IMR-90 (cell line): ENCODE measurements around the gene OR8J3. TPM values are rescaled to one million over a fixed set of nuclear protein-coding genes. Genes with fewer than 3 reads are reported as not detected.

ENCODE experiments used
- ATAC-seq: fragments of 200-7000 bp; cut with Tn5 transposase; 2 replicates; pipeline ENCODE4 v1.9.1; 2020; ENCODE audit warnings: low read depth, mild to moderate bottlenecking, moderate library complexity
- BruUV-seq: library from RNA; stranded (reverse); fragments of 400-500 nt; replicated peaks from 2 replicates; lab custom pipeline; 2021; lab: Mats Ljungman, UMichigan
- CTCF ChIA-PET: fragments of 300-600 bp; formaldehyde crosslinking; extraction: SDS; loops from one replicate; lab custom pipeline; 2021; ENCODE audit warnings: antibody characterized with exemption; lab: Yijun Ruan, JAX
- POLR2A ChIA-PET: fragments of 300-600 bp; sonication (Branson Sonifier 250); formaldehyde crosslinking; loops from one replicate; lab custom pipeline; 2022; ENCODE audit warnings: antibody characterized with exemption; ENCODE audit not compliant: unreplicated experiment; lab: Charles Lee
- DNase-seq: peaks from one replicate; pipeline ENCODE4 v3.0.0; 2013
- H2AFZ ChIP-seq: replicated peaks from 2 replicates; pipeline ENCODE3; 2013; ENCODE audit warnings: low read length, mild to moderate bottlenecking; ENCODE audit not compliant: poor library complexity
- H2AK5ac ChIP-seq: 2 replicates; pipeline ENCODE4 v1.6.1; 2013; ENCODE audit warnings: low read depth, low read length, inconsistent platforms
- H2AK9ac ChIP-seq: replicated peaks from 2 replicates; pipeline ENCODE3; 2013; ENCODE audit warnings: mild to moderate bottlenecking, low read depth, low read length, moderate library complexity; ENCODE audit not compliant: poor library complexity
- H2BK120ac ChIP-seq: 2 replicates; pipeline ENCODE4 v1.6.1; 2013; ENCODE audit warnings: low read depth, low read length, inconsistent platforms
- H2BK15ac ChIP-seq: 3 replicates; pipeline ENCODE4 v1.6.1; 2013; ENCODE audit warnings: low read depth, low read length, inconsistent platforms
- H2BK20ac ChIP-seq: 2 replicates; pipeline ENCODE4 v1.6.1; 2013; ENCODE audit warnings: low read depth, mild to moderate bottlenecking, inconsistent platforms, low read length, moderate library complexity
- H2BK5ac ChIP-seq: 2 replicates; pipeline ENCODE4 v1.6.1; 2013; ENCODE audit warnings: mild to moderate bottlenecking, low read depth, low read length, inconsistent platforms; ENCODE audit not compliant: poor library complexity, severe bottlenecking
- H3K14ac ChIP-seq: replicated peaks from 2 replicates; pipeline ENCODE4 v1.6.1; 2013; ENCODE audit warnings: low read depth, low read length, inconsistent platforms
- H3K18ac ChIP-seq: 2 replicates; pipeline ENCODE4 v1.6.1; 2013; ENCODE audit warnings: low read depth, low read length, control low read depth
- H3K23ac ChIP-seq: 2 replicates; pipeline ENCODE4 v1.6.1; 2013; ENCODE audit warnings: low read depth, low read length, inconsistent platforms
- H3K27ac ChIP-seq: 2 replicates; pipeline ENCODE4 v1.5.1; 2013; ENCODE audit warnings: mild to moderate bottlenecking, control low read depth, low read length; ENCODE audit not compliant: insufficient read depth
- H3K27me3 ChIP-seq: 2 replicates; pipeline ENCODE4 v1.6.1; 2013; ENCODE audit warnings: low read length; ENCODE audit not compliant: control insufficient read depth, insufficient read depth
- H3K36me3 ChIP-seq: 2 replicates; pipeline ENCODE4 v1.6.1; 2013; ENCODE audit warnings: low read length, mixed read lengths; ENCODE audit not compliant: control insufficient read depth, insufficient read depth
- H3K4ac ChIP-seq: 2 replicates; pipeline ENCODE4 v1.6.1; 2013; ENCODE audit warnings: low read depth, low read length, inconsistent platforms
- H3K4me1 ChIP-seq: 2 replicates; pipeline ENCODE4 v1.6.1; 2013; ENCODE audit warnings: low read length, mixed read lengths; ENCODE audit not compliant: control insufficient read depth, insufficient read depth
- H3K4me2 ChIP-seq: 2 replicates; pipeline ENCODE4 v1.6.1; 2013; ENCODE audit warnings: low read depth, mild to moderate bottlenecking, control low read depth, low read length, moderate library complexity
- H3K4me3 ChIP-seq: 2 replicates; pipeline ENCODE4 v1.5.1; 2013; ENCODE audit warnings: low read depth, mild to moderate bottlenecking, control low read depth, low read length, moderate library complexity; ENCODE audit not compliant: insufficient read depth
- H3K56ac ChIP-seq: 2 replicates; pipeline ENCODE4 v1.6.1; 2013; ENCODE audit warnings: low read length, inconsistent platforms; ENCODE audit not compliant: insufficient read depth; ENCODE audit errors: extremely low read depth
- H3K79me1 ChIP-seq, 2 experiments: 2 replicates each; pipeline ENCODE4 v1.6.1; 2013; ENCODE audit warnings: low read length in 2 of 2, inconsistent platforms in 1 of 2, low read depth in 1 of 2
- H3K9ac ChIP-seq: 2 replicates; pipeline ENCODE4 v1.6.1; 2013; ENCODE audit warnings: low read depth, low read length, control low read depth
- H3K9me1 ChIP-seq: 2 replicates; pipeline ENCODE4 v1.6.1; 2013; ENCODE audit warnings: low read length, inconsistent platforms; ENCODE audit not compliant: insufficient read depth
- H3K9me3 ChIP-seq: 2 replicates; pipeline ENCODE4 v1.6.1; 2013; ENCODE audit warnings: low read length; ENCODE audit not compliant: control insufficient read depth, insufficient read depth
- H4K20me1 ChIP-seq: 2 replicates; pipeline ENCODE4 v1.6.1; 2013; ENCODE audit warnings: low read length, inconsistent platforms; ENCODE audit not compliant: insufficient read depth
- H4K5ac ChIP-seq: 2 replicates; pipeline ENCODE4 v1.6.1; 2013; ENCODE audit warnings: mild to moderate bottlenecking, low read depth, low read length, control low read depth
- H4K8ac ChIP-seq, 2 experiments: 2 replicates each; pipeline ENCODE4 v1.6.1; 2013; ENCODE audit warnings: low read depth in 2 of 2, low read length in 2 of 2, control low read depth in 1 of 2, inconsistent platforms in 1 of 2
- H4K91ac ChIP-seq: 2 replicates; pipeline ENCODE4 v1.6.1; 2013; ENCODE audit warnings: low read depth, low read length, inconsistent platforms; ENCODE audit not compliant: insufficient read depth
- BHLHE40 ChIP-seq: fragments of 150-350 bp; IDR thresholded peaks from 2 replicates; pipeline ENCODE4 v1.6.1; 2016; ENCODE audit warnings: mild to moderate bottlenecking, low read depth, low read length
- CEBPB ChIP-seq: IDR thresholded peaks from 2 replicates; pipeline ENCODE4 v1.6.1; 2012; ENCODE audit warnings: low read depth, low read length, improper control_type of control experiment
- CHD1 ChIP-seq: IDR thresholded peaks from 2 replicates; pipeline ENCODE4 v1.6.1; 2012; ENCODE audit warnings: low read depth, low read length, improper control_type of control experiment
- FOS ChIP-seq: fragments of 150-350 bp; IDR thresholded peaks from 2 replicates; pipeline ENCODE4 v1.6.1; 2016; ENCODE audit warnings: low read depth, low read length
- MAFK ChIP-seq: IDR thresholded peaks from 2 replicates; pipeline ENCODE4 v1.6.1; 2012; ENCODE audit warnings: low read depth, low read length, improper control_type of control experiment
- MAZ ChIP-seq: IDR thresholded peaks from 2 replicates; pipeline ENCODE4 v1.6.1; 2012; ENCODE audit warnings: low read depth, mild to moderate bottlenecking, low read length, improper control_type of control experiment, moderate library complexity, borderline replicate concordance
- MXI1 ChIP-seq: IDR thresholded peaks from 2 replicates; pipeline ENCODE4 v1.6.1; 2012; ENCODE audit warnings: low read depth, mild to moderate bottlenecking, low read length, moderate library complexity, borderline replicate concordance
- NFE2L2 ChIP-seq: fragments of 150-350 bp; IDR thresholded peaks from 2 replicates; pipeline ENCODE4 v1.6.1; 2016; ENCODE audit warnings: low read depth, mild to moderate bottlenecking, low read length
- POLR2A ChIP-seq: IDR thresholded peaks from 2 replicates; pipeline ENCODE4 v1.6.1; 2012; ENCODE audit warnings: mild to moderate bottlenecking, low read depth, low read length
- RAD21 ChIP-seq: IDR thresholded peaks from 2 replicates; pipeline ENCODE4 v1.6.1; 2012; ENCODE audit warnings: low read length, improper control_type of control experiment
- RCOR1 ChIP-seq: IDR thresholded peaks from 2 replicates; pipeline ENCODE4 v1.6.1; 2012; ENCODE audit warnings: mild to moderate bottlenecking, low read length, improper control_type of control experiment; ENCODE audit not compliant: insufficient replicate concordance
- RFX5 ChIP-seq: IDR thresholded peaks from 2 replicates; pipeline ENCODE4 v1.8.0; 2012; ENCODE audit warnings: low read depth, mild to moderate bottlenecking, low read length, moderate library complexity
- SMC3 ChIP-seq: fragments of 150-350 bp; IDR thresholded peaks from 2 replicates; pipeline ENCODE4 v1.6.1; 2016; ENCODE audit warnings: low read depth, mild to moderate bottlenecking, antibody characterized with exemption, low read length, moderate library complexity
- dilution Hi-C: fragments of 300-500 bp; cut with HindIII; formaldehyde crosslinking; loops from one replicate; pipeline ENCODE4 v1.14.3; 2018; ENCODE audit warnings: low sequenced_read_pairs; ENCODE audit not compliant: unreplicated experiment
- in situ Hi-C: fragments of 300-500 bp; cut with MboI; formaldehyde crosslinking; loops from 3 replicates; pipeline ENCODE4 v1.14.3; 2019; ENCODE audit warnings: low sequenced_read_pairs, inconsistent platforms, mixed read lengths
- intact Hi-C: fragments of 100-400 bp; cut with micrococcal nuclease; formaldehyde crosslinking; loops from 2 replicates; pipeline ENCODE4 v1.10.0; 2022
- polyA plus RNA-seq, 3 experiments: library from polyadenylated mRNA; depleted of rRNA; stranded (reverse); fragments of >200 nt; gene quantifications; 2 replicates each; pipeline ENCODE4 v1.2.3, GENCODE V29; 2012; ENCODE audit warnings: low replicate concordance in 1 of 3
- total RNA-seq: library from RNA; depleted of rRNA; stranded (reverse); fragments of >200 nt; gene quantifications from 2 replicates; pipeline ENCODE4 v1.2.3, GENCODE V29; 2012
- TF ChIP-seq, protein P1 (sequence below): fragments of 150-350 bp; IDR thresholded peaks from 2 replicates; pipeline ENCODE4 v1.6.1; 2016; ENCODE audit warnings: low read depth, mild to moderate bottlenecking, low read length, moderate library complexity, borderline replicate concordance
- TF ChIP-seq, protein P2 (sequence below): conservative IDR thresholded peaks from 2 replicates; pipeline ENCODE4 v1.5.1; 2012; ENCODE audit warnings: mild to moderate bottlenecking, low read depth, low read length, improper control_type of control experiment
- TF ChIP-seq, protein P3 (sequence below): fragments of 150-350 bp; IDR thresholded peaks from 2 replicates; pipeline ENCODE4 v1.6.1; 2017; ENCODE audit warnings: mild to moderate bottlenecking, antibody characterized with exemption, low read length, low read depth

The OR8J3 gene
- total and polyA plus RNA-seq, 2 of the 4 experiments (the other 2 are of a cell fraction), result not detected

- H2BK15ac ChIP-seq, result no peak overlapping the region
- H3K23ac ChIP-seq, result no peak overlapping the region
- H4K20me1 ChIP-seq, result no peaks in the 10 kb centered on the region
- DNase-seq (no peak), ATAC-seq (no peak)
- H4K5ac ChIP-seq, result no peak overlapping the region
- H2AK5ac ChIP-seq, result no peak overlapping the region
- H3K79me1 ChIP-seq, result no peaks in the 10 kb centered on the region
- H3K56ac ChIP-seq, result no peak overlapping the region
- H2AK9ac ChIP-seq, result no peak overlapping the region
- no peak overlapping the region for H4K8ac ChIP-seq
- H3K4me1 ChIP-seq, result no peaks in the 10 kb centered on the region
- no peaks in the 10 kb centered on the region for H3K27me3 ChIP-seq
- H2AFZ ChIP-seq, result no peak overlapping the region
- no peak overlapping the region for H3K4me3 ChIP-seq
- no peak overlapping the region for H4K91ac ChIP-seq
- no peak overlapping the region for H2BK120ac ChIP-seq
- H2BK5ac ChIP-seq, result no peak overlapping the region
- no peak overlapping the region for H3K4me2 ChIP-seq
- no TSS peak for BruUV-seq
- H3K9me1 ChIP-seq, result no peaks in the 10 kb centered on the region
- H3K14ac ChIP-seq, result no peak overlapping the region
- H2BK20ac ChIP-seq, result no peak overlapping the region
- no peak overlapping the region for H3K9ac ChIP-seq
- TF ChIP-seq MAZ (no peak), CHD1 (no peak), RCOR1 (no peak), NFE2L2 (no peak), SMC3 (no peak), BHLHE40 (no peak), MXI1 (no peak), CEBPB (no peak), POLR2A (no peak), MAFK (no peak), FOS (no peak), RAD21 (no peak), RFX5 (no peak)
- TF ChIP-seq, protein P1, sequence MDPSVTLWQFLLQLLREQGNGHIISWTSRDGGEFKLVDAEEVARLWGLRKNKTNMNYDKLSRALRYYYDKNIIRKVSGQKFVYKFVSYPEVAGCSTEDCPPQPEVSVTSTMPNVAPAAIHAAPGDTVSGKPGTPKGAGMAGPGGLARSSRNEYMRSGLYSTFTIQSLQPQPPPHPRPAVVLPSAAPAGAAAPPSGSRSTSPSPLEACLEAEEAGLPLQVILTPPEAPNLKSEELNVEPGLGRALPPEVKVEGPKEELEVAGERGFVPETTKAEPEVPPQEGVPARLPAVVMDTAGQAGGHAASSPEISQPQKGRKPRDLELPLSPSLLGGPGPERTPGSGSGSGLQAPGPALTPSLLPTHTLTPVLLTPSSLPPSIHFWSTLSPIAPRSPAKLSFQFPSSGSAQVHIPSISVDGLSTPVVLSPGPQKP, result no peak
- TF ChIP-seq, protein P2, sequence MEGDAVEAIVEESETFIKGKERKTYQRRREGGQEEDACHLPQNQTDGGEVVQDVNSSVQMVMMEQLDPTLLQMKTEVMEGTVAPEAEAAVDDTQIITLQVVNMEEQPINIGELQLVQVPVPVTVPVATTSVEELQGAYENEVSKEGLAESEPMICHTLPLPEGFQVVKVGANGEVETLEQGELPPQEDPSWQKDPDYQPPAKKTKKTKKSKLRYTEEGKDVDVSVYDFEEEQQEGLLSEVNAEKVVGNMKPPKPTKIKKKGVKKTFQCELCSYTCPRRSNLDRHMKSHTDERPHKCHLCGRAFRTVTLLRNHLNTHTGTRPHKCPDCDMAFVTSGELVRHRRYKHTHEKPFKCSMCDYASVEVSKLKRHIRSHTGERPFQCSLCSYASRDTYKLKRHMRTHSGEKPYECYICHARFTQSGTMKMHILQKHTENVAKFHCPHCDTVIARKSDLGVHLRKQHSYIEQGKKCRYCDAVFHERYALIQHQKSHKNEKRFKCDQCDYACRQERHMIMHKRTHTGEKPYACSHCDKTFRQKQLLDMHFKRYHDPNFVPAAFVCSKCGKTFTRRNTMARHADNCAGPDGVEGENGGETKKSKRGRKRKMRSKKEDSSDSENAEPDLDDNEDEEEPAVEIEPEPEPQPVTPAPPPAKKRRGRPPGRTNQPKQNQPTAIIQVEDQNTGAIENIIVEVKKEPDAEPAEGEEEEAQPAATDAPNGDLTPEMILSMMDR, result no peak
- TF ChIP-seq, protein P3, sequence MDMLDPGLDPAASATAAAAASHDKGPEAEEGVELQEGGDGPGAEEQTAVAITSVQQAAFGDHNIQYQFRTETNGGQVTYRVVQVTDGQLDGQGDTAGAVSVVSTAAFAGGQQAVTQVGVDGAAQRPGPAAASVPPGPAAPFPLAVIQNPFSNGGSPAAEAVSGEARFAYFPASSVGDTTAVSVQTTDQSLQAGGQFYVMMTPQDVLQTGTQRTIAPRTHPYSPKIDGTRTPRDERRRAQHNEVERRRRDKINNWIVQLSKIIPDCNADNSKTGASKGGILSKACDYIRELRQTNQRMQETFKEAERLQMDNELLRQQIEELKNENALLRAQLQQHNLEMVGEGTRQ, result no peak
- peaks cover 5% of the 10 kb centered on the region; the same call in 1 of the 2 replicates for H3K9me3 ChIP-seq
- in situ Hi-C loops (no loop called here), intact Hi-C loops (no loop called here), dilution Hi-C loops (no loop called here)
- H3K36me3 ChIP-seq, result no peaks in the 10 kb centered on the region
- ChIA-PET POLR2A (no interaction called here), CTCF (interaction anchor here (0.6 kb wide), 1 partner anchor 67 kb away, joined by 3 read pairs; no protein-coding TSS in a partner anchor)
- H3K18ac ChIP-seq, result no peak overlapping the region
- H3K4ac ChIP-seq, result no peak overlapping the region
- no peak overlapping the region for H3K27ac ChIP-seq
These were observed 43.5 kb upstream of the OR8J3 start for GRCh38 chr11:56183459-56183858.
